OCI-LY1 (cell line): ENCODE measurements around the gene CTDSPL2.

Experiments used
- H2AFZ ChIP-seq: fragments of 200-600 bp; sonication (generic), shearing (Covaris generic); 2 replicates; pipeline ENCODE4 v1.6.0; 2014; ENCODE audit warnings: antibody characterized with exemption, mild to moderate bottlenecking, low read length
- H3F3A ChIP-seq: fragments of 200-600 bp; sonication (generic), shearing (Covaris generic); 2 replicates; pipeline ENCODE4 v1.6.0; 2014; ENCODE audit warnings: mild to moderate bottlenecking, antibody characterized with exemption, low read length, moderate library complexity; ENCODE audit not compliant: insufficient read depth
- H3K27ac ChIP-seq: fragments of 200-600 bp; sonication (generic); 2 replicates; pipeline ENCODE4 v1.5.1; 2014; ENCODE audit warnings: low read length, mixed run types, mild to moderate bottlenecking, low read depth; ENCODE audit not compliant: poor library complexity, severe bottlenecking
- H3K27me3 ChIP-seq: fragments of 200-600 bp; sonication (generic); 2 replicates; pipeline ENCODE4 v1.6.0; 2014; ENCODE audit warnings: antibody characterized with exemption, mild to moderate bottlenecking, low read length, moderate library complexity; ENCODE audit not compliant: insufficient read depth
- H3K36me3 ChIP-seq: fragments of 200-600 bp; sonication (generic); 2 replicates; pipeline ENCODE4 v1.6.1; 2014; ENCODE audit warnings: mild to moderate bottlenecking, antibody characterized with exemption, low read length, moderate library complexity, mixed read lengths; ENCODE audit not compliant: insufficient read depth
- H3K4me1 ChIP-seq: fragments of 200-600 bp; sonication (generic); 2 replicates; pipeline ENCODE4 v1.5.1; 2014; ENCODE audit warnings: mild to moderate bottlenecking, low read length, moderate library complexity; ENCODE audit not compliant: insufficient read depth, severe bottlenecking
- H3K4me2 ChIP-seq: fragments of 200-600 bp; sonication (generic), shearing (Covaris generic); 2 replicates; pipeline ENCODE4 v1.6.1; 2014; ENCODE audit warnings: low read length
- H3K4me3 ChIP-seq: fragments of 200-600 bp; sonication (generic); 2 replicates; pipeline ENCODE4 v1.5.1; 2014; ENCODE audit warnings: low read length, low read depth, mild to moderate bottlenecking, mixed read lengths; ENCODE audit not compliant: poor library complexity, severe bottlenecking
- H3K79me2 ChIP-seq: fragments of 200-600 bp; shearing (Covaris generic); 2 replicates; pipeline ENCODE4 v1.6.1; 2016; ENCODE audit warnings: mixed run types, low read length, mixed read lengths; ENCODE audit not compliant: insufficient read depth
- H3K9ac ChIP-seq: fragments of 200-600 bp; sonication (generic), shearing (Covaris generic); 2 replicates; pipeline ENCODE4 v1.6.1; 2014; ENCODE audit warnings: mild to moderate bottlenecking, low read length, mixed read lengths
- H3K9me2 ChIP-seq: fragments of 200-600 bp; sonication (generic), shearing (Covaris generic); 2 replicates; pipeline ENCODE4 v1.6.1; 2014; ENCODE audit warnings: low read depth, mild to moderate bottlenecking, low read length, mixed read lengths
- H3K9me3 ChIP-seq: fragments of 200-600 bp; shearing (Covaris generic); 2 replicates; pipeline ENCODE4 v1.6.1; 2014; ENCODE audit warnings: low read length, mixed read lengths
- H4K20me1 ChIP-seq: fragments of 200-600 bp; sonication (generic), shearing (Covaris generic); 2 replicates; pipeline ENCODE4 v1.6.0; 2016; ENCODE audit warnings: mild to moderate bottlenecking, low read length; ENCODE audit not compliant: insufficient read depth
- EZH2 ChIP-seq: fragments of 200-600 bp; sonication (generic), shearing (Covaris generic); IDR thresholded peaks from 2 replicates; pipeline ENCODE4 v1.8.0; 2017; ENCODE audit warnings: borderline replicate concordance, mixed run types, mild to moderate bottlenecking, antibody characterized with exemption, low read length, moderate library complexity, mixed read lengths
- TF ChIP-seq, protein P1 (sequence below): fragments of 200-600 bp; sonication (generic), shearing (Covaris generic); IDR thresholded peaks from 2 replicates; pipeline ENCODE4 v1.5.1; 2017; ENCODE audit warnings: mild to moderate bottlenecking, antibody characterized with exemption, low read length, moderate library complexity, mixed read lengths

Gene CTDSPL2

DNA sequence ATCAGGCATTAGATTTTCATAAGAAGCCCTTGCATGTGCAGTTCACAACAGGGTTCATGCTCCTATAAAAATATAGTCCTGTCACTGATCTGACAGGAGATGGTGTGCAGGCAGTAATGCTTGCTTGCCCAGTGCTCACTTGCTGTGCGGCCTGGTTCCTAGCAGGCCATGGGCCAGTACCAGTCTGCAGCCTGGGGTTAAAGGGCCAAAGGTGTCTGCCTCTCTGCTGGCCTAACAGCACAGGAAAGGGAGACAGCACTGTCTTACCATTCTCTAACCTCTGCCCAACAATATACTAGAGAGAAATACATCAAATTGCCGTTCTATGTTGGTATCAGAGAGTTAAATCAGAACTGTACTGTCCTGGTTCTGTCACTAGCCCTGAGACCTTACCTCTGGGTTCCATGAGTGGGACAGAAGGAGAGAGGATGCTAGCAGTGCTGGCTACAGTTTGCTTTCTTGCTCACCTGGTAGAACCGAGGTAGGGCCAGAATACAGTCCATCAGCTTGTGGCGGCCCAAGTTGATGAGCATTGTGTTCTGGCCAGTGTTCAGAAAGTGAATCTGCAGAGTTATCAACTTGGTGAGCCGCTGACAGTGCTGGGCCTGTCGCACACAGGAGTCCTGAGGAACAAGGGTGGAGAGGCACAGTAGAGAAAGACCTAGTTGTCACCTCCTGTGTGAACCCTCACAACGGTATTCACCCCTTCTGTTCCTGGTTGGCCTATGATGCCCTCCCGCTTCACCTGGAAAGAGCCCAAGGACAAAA is 138.1 kb downstream of the CTDSPL2 start:
- Histone ChIP-seq H3K27ac (no peak overlapping the region), H3K4me3 (no peak overlapping the region), H4K20me1 (no peaks in the 10 kb centered on the region), H3F3A (0 out of 2 replicates have a peak, but pooled peaks cover 7% of the 10 kb centered on the region), H3K9ac (no peak overlapping the region), H3K9me3 (no peaks in the 10 kb centered on the region), H3K4me2 (no peak overlapping the region), H3K36me3 (peaks cover 80% of the 10 kb centered on the region), H3K9me2 (no peaks in the 10 kb centered on the region), H3K79me2 (no peaks in the 10 kb centered on the region), H3K27me3 (no peaks in the 10 kb centered on the region), H3K4me1 (no peaks in the 10 kb centered on the region), H2AFZ (no peak overlapping the region)
- TF ChIP-seq, protein P1, sequence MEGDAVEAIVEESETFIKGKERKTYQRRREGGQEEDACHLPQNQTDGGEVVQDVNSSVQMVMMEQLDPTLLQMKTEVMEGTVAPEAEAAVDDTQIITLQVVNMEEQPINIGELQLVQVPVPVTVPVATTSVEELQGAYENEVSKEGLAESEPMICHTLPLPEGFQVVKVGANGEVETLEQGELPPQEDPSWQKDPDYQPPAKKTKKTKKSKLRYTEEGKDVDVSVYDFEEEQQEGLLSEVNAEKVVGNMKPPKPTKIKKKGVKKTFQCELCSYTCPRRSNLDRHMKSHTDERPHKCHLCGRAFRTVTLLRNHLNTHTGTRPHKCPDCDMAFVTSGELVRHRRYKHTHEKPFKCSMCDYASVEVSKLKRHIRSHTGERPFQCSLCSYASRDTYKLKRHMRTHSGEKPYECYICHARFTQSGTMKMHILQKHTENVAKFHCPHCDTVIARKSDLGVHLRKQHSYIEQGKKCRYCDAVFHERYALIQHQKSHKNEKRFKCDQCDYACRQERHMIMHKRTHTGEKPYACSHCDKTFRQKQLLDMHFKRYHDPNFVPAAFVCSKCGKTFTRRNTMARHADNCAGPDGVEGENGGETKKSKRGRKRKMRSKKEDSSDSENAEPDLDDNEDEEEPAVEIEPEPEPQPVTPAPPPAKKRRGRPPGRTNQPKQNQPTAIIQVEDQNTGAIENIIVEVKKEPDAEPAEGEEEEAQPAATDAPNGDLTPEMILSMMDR, result no peak
- TF ChIP-seq EZH2, result no peak

DNA sequence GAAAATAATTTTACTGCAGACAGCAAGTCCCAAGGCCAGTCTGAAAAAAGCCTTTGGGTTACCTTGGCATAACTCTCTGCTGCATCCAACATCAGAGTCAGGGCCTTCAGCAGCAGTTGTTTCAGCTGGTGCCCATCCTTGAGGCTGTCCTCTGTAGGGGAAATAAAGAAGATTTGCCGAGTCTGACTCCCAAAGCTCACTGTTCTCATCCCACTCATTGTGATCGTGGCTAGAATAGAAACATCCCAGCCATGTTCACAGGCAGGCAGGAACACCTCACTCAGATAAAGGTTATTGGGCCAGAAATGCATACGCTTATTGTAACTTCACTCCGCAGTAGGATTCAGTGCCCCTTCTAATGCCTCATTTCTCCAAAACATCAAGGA is 138.7 kb downstream of the CTDSPL2 start:
- Histone ChIP-seq H3K9me3 (no peaks in the 10 kb centered on the region), H4K20me1 (no peaks in the 10 kb centered on the region), H3K9ac (no peak overlapping the region), H3F3A (0 out of 2 replicates have a peak, but pooled peaks cover 7% of the 10 kb centered on the region), H3K9me2 (no peaks in the 10 kb centered on the region), H3K27ac (no peak overlapping the region), H3K4me1 (no peaks in the 10 kb centered on the region), H3K36me3 (peaks cover 74% of the 10 kb centered on the region), H3K4me2 (no peak overlapping the region), H3K79me2 (no peaks in the 10 kb centered on the region), H3K27me3 (no peaks in the 10 kb centered on the region), H2AFZ (no peak overlapping the region), H3K4me3 (no peak overlapping the region)
- TF ChIP-seq EZH2, result no peak
- TF ChIP-seq, protein P1, result no peak

DNA sequence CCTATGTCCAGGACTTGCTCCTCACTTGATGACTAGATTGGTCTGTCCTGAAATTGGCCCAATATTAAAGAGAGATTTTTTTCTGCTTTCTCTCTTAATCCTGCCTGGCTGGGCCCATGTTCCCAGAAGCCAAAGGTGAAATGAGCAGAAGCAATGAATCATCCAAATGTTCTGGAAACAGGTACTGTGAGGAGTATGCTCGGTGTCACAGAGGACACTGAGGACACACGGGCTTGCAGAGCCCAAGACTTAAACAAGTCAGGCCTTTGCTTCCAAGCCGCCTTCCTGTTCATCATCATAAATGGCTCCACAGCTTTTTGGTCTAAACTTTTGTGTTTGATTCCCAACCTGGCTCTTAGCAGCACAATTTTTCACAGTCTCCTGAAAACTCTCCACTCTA is 140.9 kb downstream of the CTDSPL2 start:
- Histone ChIP-seq H3K4me1 (no peaks in the 10 kb centered on the region), H3F3A (no peaks in the 10 kb centered on the region), H3K9ac (no peak overlapping the region), H3K27me3 (no peaks in the 10 kb centered on the region), H4K20me1 (no peaks in the 10 kb centered on the region), H3K27ac (no peak overlapping the region), H3K4me3 (no peak overlapping the region), H3K79me2 (no peaks in the 10 kb centered on the region), H3K36me3 (peaks cover 63% of the 10 kb centered on the region), H3K9me2 (no peaks in the 10 kb centered on the region), H3K4me2 (no peak overlapping the region), H3K9me3 (no peaks in the 10 kb centered on the region), H2AFZ (no peak overlapping the region)
- TF ChIP-seq, protein P1, result no peak
- no peak for TF ChIP-seq EZH2
